CD14-positive monocyte (primary cell): ENCODE measurements around the gene SLC25A21. TPM values are rescaled to one million over a fixed set of nuclear protein-coding genes. Genes with fewer than 3 reads are reported as not detected.

Experiments
- DNase-seq, 3 donors: peaks; one replicate each; pipeline ENCODE4 v3.0.0-alpha.2; 2011 to 2022
- H2AFZ ChIP-seq: 2 replicates; pipeline ENCODE4 v1.6.0; 2012; ENCODE audit warnings: mild to moderate bottlenecking, low read depth, low read length, inconsistent platforms; ENCODE audit not compliant: insufficient read depth, poor library complexity, severe bottlenecking
- H3K27ac ChIP-seq, 2 donors: 1 replicate in 1 of 2; 2 replicates in 1 of 2; pipeline ENCODE4 v1.5.1; 2012 to 2013; ENCODE audit warnings: low read length in 2 of 2, control low read depth in 1 of 2, inconsistent platforms in 1 of 2, low read depth in 1 of 2, mild to moderate bottlenecking in 1 of 2
- H3K27me3 ChIP-seq, 2 donors: one replicate each; pipeline versions ENCODE4 v1.6.0 to v1.6.1; 2011 to 2013; ENCODE audit warnings: low read length in 2 of 2; ENCODE audit not compliant: control insufficient read depth in 2 of 2, insufficient read depth in 2 of 2
- H3K36me3 ChIP-seq, 2 donors: replicated peaks in 1 of 2; 1 replicate in 1 of 2; 2 replicates in 1 of 2; pipeline versions ENCODE4 v1.5.1 to v1.6.1; 2012 to 2013; ENCODE audit warnings: low read length in 2 of 2, control low read depth in 1 of 2, inconsistent platforms in 1 of 2, mild to moderate bottlenecking in 1 of 2; ENCODE audit not compliant: insufficient read depth in 2 of 2, control insufficient read depth in 1 of 2
- H3K4me1 ChIP-seq, 2 donors: 1 replicate in 1 of 2; 2 replicates in 1 of 2; pipeline versions ENCODE4 v1.5.1 to v1.6.1; 2012 to 2013; ENCODE audit warnings: low read length in 2 of 2, control low read depth in 1 of 2, inconsistent platforms in 1 of 2, mild to moderate bottlenecking in 1 of 2, moderate library complexity in 1 of 2; ENCODE audit not compliant: insufficient read depth in 2 of 2, control insufficient read depth in 1 of 2
- H3K4me2 ChIP-seq: replicated peaks from 2 replicates; pipeline ENCODE3; 2012; ENCODE audit warnings: low read length, moderate library complexity, mild to moderate bottlenecking; ENCODE audit not compliant: poor library complexity, severe bottlenecking; ENCODE audit errors: extremely low read depth
- H3K4me3 ChIP-seq, 3 experiments: fragments of 200-600 bp in 1 of 3; sonication (generic) in 1 of 3; replicated peaks in 1 of 3; 1 replicate in 2 of 3; 2 replicates in 1 of 3; pipeline ENCODE4 v1.5.1; 2011 to 2013; ENCODE audit warnings: low read length in 3 of 3, mild to moderate bottlenecking in 3 of 3, control low read depth in 2 of 3, low read depth in 2 of 3, inconsistent platforms in 1 of 3, moderate library complexity in 1 of 3
- H3K79me2 ChIP-seq: 2 replicates; pipeline ENCODE4 v1.6.0; 2012; ENCODE audit warnings: mild to moderate bottlenecking, control low read depth, inconsistent platforms, low read length, moderate library complexity; ENCODE audit not compliant: insufficient read depth
- H3K9ac ChIP-seq: 2 replicates; pipeline ENCODE4 v1.6.0; 2017; ENCODE audit warnings: low read length, mild to moderate bottlenecking; ENCODE audit not compliant: insufficient read depth, poor library complexity, severe bottlenecking
- H3K9me3 ChIP-seq, 2 donors: replicated peaks in 1 of 2; 1 replicate in 1 of 2; 2 replicates in 1 of 2; pipeline versions ENCODE4 v1.5.1 to v1.6.1; 2012 to 2013; ENCODE audit warnings: low read length in 2 of 2, control low read depth in 1 of 2; ENCODE audit not compliant: control insufficient read depth in 1 of 2, insufficient read depth in 1 of 2
- H4K20me1 ChIP-seq: 2 replicates; pipeline ENCODE4 v1.6.0; 2012; ENCODE audit warnings: mild to moderate bottlenecking, low read length, control low read depth, moderate library complexity; ENCODE audit not compliant: insufficient read depth
- H3K27ac Mint-ChIP-seq, 7 donors: one replicate each; pipeline ENCODE4 v1.8.0; 2020; ENCODE audit warnings: mild to moderate bottlenecking in 7 of 7, mixed read lengths in 7 of 7, moderate library complexity in 6 of 7, inconsistent platforms in 2 of 7
- H3K27me3 Mint-ChIP-seq, 3 donors: one replicate each; pipeline ENCODE4 v1.8.0; 2021 to 2022; ENCODE audit warnings: low read depth in 3 of 3, mild to moderate bottlenecking in 3 of 3, mixed read lengths in 3 of 3, moderate library complexity in 3 of 3, inconsistent platforms in 1 of 3
- H3K36me3 Mint-ChIP-seq, 2 donors: one replicate each; pipeline ENCODE4 v1.8.0; 2020; ENCODE audit warnings: mixed read lengths in 2 of 2, inconsistent platforms in 1 of 2, mild to moderate bottlenecking in 1 of 2
- H3K4me1 Mint-ChIP-seq: one replicate; pipeline ENCODE4 v1.8.0; 2020; ENCODE audit warnings: mild to moderate bottlenecking, mixed read lengths
- H3K4me3 Mint-ChIP-seq, 2 donors: one replicate each; pipeline ENCODE4 v1.8.0; 2020; ENCODE audit warnings: mild to moderate bottlenecking in 2 of 2, mixed read lengths in 2 of 2, moderate library complexity in 1 of 2
- H3K9me3 Mint-ChIP-seq, 7 donors: one replicate each; pipeline ENCODE4 v1.8.0; 2020 to 2022; ENCODE audit warnings: mixed read lengths in 7 of 7, mild to moderate bottlenecking in 6 of 7, moderate library complexity in 6 of 7, inconsistent platforms in 2 of 7
- CTCF ChIP-seq: fragments of 200-600 bp; IDR thresholded peaks from one replicate; pipeline ENCODE4 v1.8.0; 2022; ENCODE audit warnings: antibody characterized with exemption, mild to moderate bottlenecking
- WGBS: methylation state at CpG from one replicate; pipeline ENCODE4 v1.1.5; 2013; ENCODE audit warnings: missing lambda C conversion rate; ENCODE audit not compliant: insufficient coverage; 5-methylcytosine and 5-hydroxymethylcytosine counted together
- intact Hi-C, 2 donors: fragments of 100-400 bp; cut with micrococcal nuclease; formaldehyde crosslinking; loops; one replicate each; pipeline versions ENCODE4 v1.15.0 to v1.15.1; 2023
- polyA plus RNA-seq, 3 donors: library from polyadenylated mRNA; depleted of rRNA in 1 of 3; unstranded in 2 of 3; stranded (reverse) in 1 of 3; fragments of 300-500 nt in 2 of 3; fragments of >200 nt in 1 of 3; fragmentation: Illumina TruSeq in 2 of 3; gene quantifications; 1 replicate in 2 of 3; 2 replicates in 1 of 3; pipeline ENCODE4 v1.2.3, GENCODE V29; 2012 to 2021

Gene SLC25A21
- polyA plus RNA-seq, 3 donors, result not detected

GRCh38 chr14:36879558-36879957, 292.8 kb downstream of the SLC25A21 start:
- Mint-ChIP-seq H3K36me3 (no peaks in the 10 kb centered on the region), H3K4me1 (no peaks in the 10 kb centered on the region), H3K27ac (no peak overlapping the region), H3K9me3 (peaks cover 0 to 4% (median 1%) of the 10 kb centered on the region in 7 donors), H3K27me3 (peaks cover 0 to 4% (median 0%) of the 10 kb centered on the region in 3 donors), H3K4me3 (no peak overlapping the region)
- H3K36me3 ChIP-seq, result no peaks in the 10 kb centered on the region
- H3K4me1 ChIP-seq, result no peaks in the 10 kb centered on the region
- H3K27ac ChIP-seq, result no peak overlapping the region
- H3K79me2 ChIP-seq, result no peaks in the 10 kb centered on the region
- no peaks in the 10 kb centered on the region for H3K9me3 ChIP-seq
- WGBS, result no CpG with 5 or more reads among the region's 2 CpGs
- H3K4me3 ChIP-seq, result no peak overlapping the region
- intact Hi-C loops, result no loop called here
- no peak for DNase-seq
- H3K4me2 ChIP-seq, result no peak overlapping the region
- no peak for TF ChIP-seq CTCF
- H4K20me1 ChIP-seq, result no peaks in the 10 kb centered on the region
- no peaks in the 10 kb centered on the region for H3K27me3 ChIP-seq
- H2AFZ ChIP-seq, result no peak overlapping the region
- no peak overlapping the region for H3K9ac ChIP-seq

GRCh38 chr14:36874396-36875138, 297.8 kb downstream of the SLC25A21 start:
- Histone ChIP-seq H2AFZ (no peak overlapping the region), H3K4me1 (no peaks in the 10 kb centered on the region), H3K79me2 (no peaks in the 10 kb centered on the region), H3K9me3 (no peaks in the 10 kb centered on the region), H3K27me3 (no peaks in the 10 kb centered on the region), H3K4me3 (no peak overlapping the region), H3K4me2 (no peak overlapping the region), H3K27ac (no peak overlapping the region), H4K20me1 (no peaks in the 10 kb centered on the region), H3K36me3 (no peaks in the 10 kb centered on the region), H3K9ac (no peak overlapping the region)
- intact Hi-C loops, result no loop called here
- no peak overlapping the region for H3K27ac Mint-ChIP-seq
- TF ChIP-seq CTCF, result no peak
- 78% methylated on average over 3 of the region's 6 CpGs for WGBS
- no peaks in the 10 kb centered on the region for H3K36me3 Mint-ChIP-seq
- peaks cover 0 to 4% (median under 1%) of the 10 kb centered on the region in 7 donors for H3K9me3 Mint-ChIP-seq
- no peak for DNase-seq
- no peak overlapping the region for H3K4me3 Mint-ChIP-seq
- H3K27me3 Mint-ChIP-seq, result peaks cover 0 to 4% (median 2%) of the 10 kb centered on the region in 3 donors
- no peaks in the 10 kb centered on the region for H3K4me1 Mint-ChIP-seq
